GM19468 (cell line): ENCODE measurements around the gene RANGRF.

ENCODE experiments used
- ATAC-seq: cut with Tn5 transposase; IDR thresholded peaks from one replicate; pipeline ENCODE4 v1.9.1; 2021; ENCODE audit warnings: mild to moderate bottlenecking, moderate library complexity, moderate number of reproducible peaks; ENCODE audit not compliant: unreplicated experiment; ENCODE audit errors: extremely low read depth

Gene RANGRF

DNA sequence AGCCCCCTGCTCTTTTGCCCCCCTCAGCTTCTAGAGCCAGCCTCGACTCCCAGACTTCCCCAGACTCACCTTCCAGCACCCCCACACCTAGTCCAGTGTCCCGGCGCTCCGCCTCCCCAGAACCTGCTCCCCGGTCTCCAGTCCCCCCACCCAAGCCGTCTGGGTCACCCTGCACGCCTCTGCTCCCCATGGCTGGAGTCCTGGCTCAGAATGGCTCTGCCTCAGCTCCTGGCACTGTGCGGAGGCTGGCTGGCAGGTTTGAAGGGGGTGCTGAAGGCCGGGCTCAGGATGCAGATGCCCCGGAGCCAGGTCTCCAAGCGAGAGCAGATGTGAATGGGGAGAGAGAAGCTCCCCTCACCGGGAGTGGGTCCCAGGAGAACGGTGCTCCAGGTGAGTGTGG is 23.8 kb downstream of the RANGRF start:
- ATAC-seq = no peak

DNA sequence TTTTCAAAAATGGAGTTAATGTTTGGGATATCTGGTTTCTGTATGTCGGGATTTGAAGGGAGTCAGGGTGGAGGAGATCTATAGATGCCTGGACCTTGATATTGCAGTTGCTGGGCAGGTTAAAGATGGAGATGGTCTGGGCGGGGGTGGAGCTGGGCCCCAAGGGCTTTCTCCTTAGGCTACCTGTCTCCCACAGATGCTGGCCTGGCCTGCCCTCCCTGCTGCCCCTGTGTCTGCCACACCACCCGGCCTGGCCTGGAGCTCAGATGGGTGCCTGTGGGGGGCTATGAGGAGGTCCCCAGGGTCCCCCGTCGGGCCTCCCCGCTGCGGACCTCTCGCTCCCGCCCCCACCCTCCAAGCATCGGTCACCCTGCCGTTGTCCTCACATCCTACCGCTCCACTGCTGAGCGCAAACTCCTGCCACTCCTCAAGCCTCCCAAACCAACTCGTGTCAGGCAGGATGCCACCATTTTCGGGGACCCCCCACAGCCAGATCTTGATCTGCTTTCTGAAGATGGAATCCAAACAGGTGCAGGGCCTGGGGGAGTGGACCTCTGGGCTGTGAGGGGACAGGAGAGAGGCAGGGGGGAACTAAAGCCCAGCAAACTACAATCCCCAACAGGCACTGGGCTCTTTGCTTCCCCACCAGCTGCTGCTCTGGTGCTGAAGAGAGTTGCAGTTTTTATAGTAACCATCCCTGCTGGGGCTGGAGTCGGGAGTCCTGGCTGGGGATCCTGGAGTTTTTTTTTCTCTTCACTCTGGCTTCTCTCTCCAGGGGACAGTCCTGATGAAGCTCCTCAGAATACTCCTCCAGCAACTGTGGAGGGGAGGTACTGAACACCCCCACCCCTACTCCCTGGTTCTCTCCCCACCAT is 24.5 kb downstream of the RANGRF start:
- no peak for ATAC-seq

- no peak for ATAC-seq
These were observed 26.6 kb downstream of the RANGRF start for GRCh38 chr17:8314797-8315763.

- no peak for ATAC-seq
These were observed 27.3 kb downstream of the RANGRF start for GRCh38 chr17:8315764-8316217.

GRCh38 chr17:8318010-8318935 is 29.8 kb downstream of the RANGRF start:
- ATAC-seq = no peak

- no peak for ATAC-seq
These were observed 31.8 kb downstream of the RANGRF start for GRCh38 chr17:8320262-8320661.

GRCh38 chr17:8320990-8321389 is 32.5 kb downstream of the RANGRF start:
- no peak for ATAC-seq

- ATAC-seq = no peak
These were observed 33.6 kb downstream of the RANGRF start for GRCh38 chr17:8322061-8322460.

- no peak for ATAC-seq
These were observed 35.7 kb downstream of the RANGRF start for GRCh38 chr17:8324132-8324531.

- no peak for ATAC-seq
These were observed 36.5 kb downstream of the RANGRF start for GRCh38 chr17:8324923-8325322.

- ATAC-seq = no peak
These were observed 38.2 kb downstream of the RANGRF start for GRCh38 chr17:8326511-8327302.

DNA sequence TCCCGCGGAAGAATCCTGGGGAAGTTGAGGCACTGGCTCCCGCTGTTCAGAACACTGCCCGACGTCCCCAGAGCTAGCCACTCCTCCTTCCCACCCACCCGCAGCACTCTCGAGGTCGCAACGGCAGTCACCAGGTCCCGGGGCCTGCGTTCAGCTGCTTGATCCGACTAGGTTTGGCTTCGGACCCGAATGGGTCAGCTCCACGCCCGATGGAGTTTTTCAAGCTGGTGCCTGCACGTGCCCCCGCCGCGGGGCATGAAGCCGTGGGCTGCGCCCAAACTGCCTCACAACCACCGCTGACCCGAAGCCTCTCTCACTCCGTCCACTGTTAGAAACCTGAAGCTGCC is 38.8 kb downstream of the RANGRF start:
- ATAC-seq = no peak

- ATAC-seq = no peak
These were observed 43.7 kb downstream of the RANGRF start for GRCh38 chr17:8332128-8332527.

DNA sequence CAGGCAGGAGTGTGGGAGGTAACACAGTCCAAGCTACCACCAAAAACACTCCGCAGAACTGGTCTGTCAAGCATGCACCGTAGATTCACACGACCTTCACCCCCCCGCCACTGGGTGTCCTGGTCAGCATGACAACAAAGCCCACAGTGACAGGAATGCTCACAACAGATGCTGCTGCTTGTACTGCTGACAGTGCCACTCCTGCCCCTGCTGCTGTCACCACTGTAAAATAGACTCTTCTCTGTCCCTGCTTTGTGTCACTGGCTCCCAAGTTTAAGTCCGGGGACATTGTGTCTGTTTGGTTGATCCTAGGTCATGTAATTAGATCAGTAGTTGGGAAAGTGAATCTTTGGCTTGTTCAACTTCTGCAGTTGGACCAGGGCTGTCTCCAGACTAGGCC is 44.2 kb downstream of the RANGRF start:
- no peak for ATAC-seq

- ATAC-seq = no peak
These were observed 44.8 kb downstream of the RANGRF start for GRCh38 chr17:8333281-8333680.

GRCh38 chr17:8337802-8338752 is 49.6 kb downstream of the RANGRF start:
- no peak for ATAC-seq

- no peak for ATAC-seq
These were observed 50.3 kb downstream of the RANGRF start for GRCh38 chr17:8338753-8339140.

GRCh38 chr17:8339540-8339939 is 51.1 kb downstream of the RANGRF start, which contains the start of gene ODF4:
ODF4 (plus strand) TSS chr17:8339840; CDS start chr17:8340052, 212 bp downstream.
- no peak for ATAC-seq
